ENCODE data around the gene HES7.

Gene HES7

GRCh38 chr17:8142887-8143580 lies 19.1 kb upstream of the HES7 start:
- DNase-seq, result peak; percentile 35

- peak; percentile 34 for DNase-seq
Measured at GRCh38 chr17:8142158-8142886, 18.4 kb upstream of the HES7 start.

GRCh38 chr17:8141741-8142140 lies 17.8 kb upstream of the HES7 start:
- DNase-seq, result peak; percentile 24

- peak; percentile 28 for DNase-seq
Measured at GRCh38 chr17:8141045-8141444, 17.1 kb upstream of the HES7 start.

GRCh38 chr17:8140065-8141029 lies 16.4 kb upstream of the HES7 start:
- peak; percentile 22 for DNase-seq

- peak; percentile 96 for DNase-seq
Measured at GRCh38 chr17:8138672-8139371, 14.9 kb upstream of the HES7 start.

GRCh38 chr17:8138374-8138671 lies 14.4 kb upstream of the HES7 start:
- DNase-seq, result no peak

- peak; percentile 24 for DNase-seq
Measured at GRCh38 chr17:8137645-8138373, 13.9 kb upstream of the HES7 start.

- DNase-seq, result no peak
Measured at GRCh38 chr17:8133941-8134340, 10.0 kb upstream of the HES7 start.

- DNase-seq, result no peak
Measured at GRCh38 chr17:8133399-8133798, 9.5 kb upstream of the HES7 start.

- DNase-seq, result no peak
Measured at GRCh38 chr17:8131844-8132441, 8.0 kb upstream of the HES7 start.

- no peak for DNase-seq
Measured at GRCh38 chr17:8128125-8128784, 4.3 kb upstream of the HES7 start.

GRCh38 chr17:8126491-8127066 lies 2.7 kb upstream of the HES7 start:
- peak; percentile 59 for DNase-seq

GRCh38 chr17:8125947-8126490 lies 2.1 kb upstream of the HES7 start:
- DNase-seq, result peak; percentile 27

GRCh38 chr17:8125154-8125946 lies 1.4 kb upstream of the HES7 start:
- DNase-seq, result peak; percentile 93

- DNase-seq, result no peak
Measured at GRCh38 chr17:8124350-8125153, 646 bp upstream of the HES7 start.

- DNase-seq, result peak; percentile 50
Measured at GRCh38 chr17:8122924-8123694, 797 bp downstream of the HES7 start.

- no peak for DNase-seq
Measured at GRCh38 chr17:8122422-8122923, 1.4 kb downstream of the HES7 start.

Measured in CD4-positive, alpha-beta T cell treated with Interleukin-17A for 1 hour (primary cell).